Breast epithelium (tissue), 4 donors: ENCODE results near the gene LOXL3. TPM values are rescaled to one million over a fixed set of nuclear protein-coding genes. Genes with fewer than 3 reads are reported as not detected.
"Not testable (repeated sequence)": the region's sequence is repeated elsewhere in the genome, so short reads cannot be mapped to it uniquely, and the experiment has no call there.

Experiments used
- DNase-seq, 2 donors: peaks; one replicate each; pipeline ENCODE4 v3.0.0-alpha.2; 2019; ENCODE audit warnings: low spot score in 2 of 2
- H3K27ac ChIP-seq, 2 donors: fragments of 200-600 bp; sonication (generic) in 1 of 2; one replicate each; pipeline ENCODE4 v1.5.1; 2016 to 2019; ENCODE audit warnings: mild to moderate bottlenecking in 1 of 2
- H3K27me3 ChIP-seq, 2 donors: fragments of 200-600 bp; sonication (generic) in 1 of 2; one replicate each; pipeline versions ENCODE4 v1.5.1 to v1.6.0; 2017 to 2019; ENCODE audit warnings: control low read depth in 1 of 2, mild to moderate bottlenecking in 1 of 2
- H3K36me3 ChIP-seq: fragments of 200-600 bp; one replicate; pipeline ENCODE4 v1.5.1; 2019
- H3K4me1 ChIP-seq, 2 donors: fragments of 200-600 bp; sonication (generic); one replicate each; pipeline ENCODE4 v1.5.1; 2016 to 2019; ENCODE audit warnings: control low read depth in 1 of 2
- H3K4me3 ChIP-seq, 3 donors: fragments of 200-600 bp; sonication (generic); 1 replicate in 2 of 3; 2 replicates in 1 of 3; pipeline ENCODE4 v1.5.1; 2016 to 2019; ENCODE audit warnings: mild to moderate bottlenecking in 3 of 3, moderate library complexity in 2 of 3
- H3K9me3 ChIP-seq, 2 donors: fragments of 200-600 bp; sonication (generic) in 1 of 2; one replicate each; pipeline ENCODE4 v1.5.1; 2016 to 2019; ENCODE audit warnings: control low read depth in 1 of 2
- POLR2A ChIP-seq: fragments of 450-650 bp; IDR thresholded peaks from one replicate; pipeline ENCODE4 v1.6.1; 2016; ENCODE audit warnings: antibody characterized with exemption, mild to moderate bottlenecking, moderate library complexity
- POLR2AphosphoS5 ChIP-seq, 3 donors: sonication (generic); formaldehyde crosslinking; IDR thresholded peaks; one replicate each; pipeline ENCODE4 v1.6.1; 2017; ENCODE audit warnings: antibody characterized with exemption in 3 of 3
- intact Hi-C: fragments of 100-400 bp; cut with DNase I; formaldehyde crosslinking; loops from one replicate; pipeline ENCODE4 v1.15.1; 2023; ENCODE audit warnings: low total_unique reads
- total RNA-seq, 3 donors: library from RNA; depleted of rRNA; stranded (reverse); fragments of >200 nt; gene quantifications; one replicate each; pipeline ENCODE4 v1.1.0, GENCODE V29; 2016
- TF ChIP-seq, protein P1 (sequence below), 3 donors: fragments of 450-650 bp; IDR thresholded peaks; one replicate each; pipeline ENCODE4 v1.5.1; 2016 to 2017; ENCODE audit warnings: antibody characterized with exemption in 3 of 3, mild to moderate bottlenecking in 3 of 3, moderate library complexity in 3 of 3

The LOXL3 gene
- total RNA-seq, 3 donors from 2014 or later = 3.7 to 7.8 (median 6.6) TPM

GRCh38 chr2:74488643-74489481, 64.9 kb downstream of the LOXL3 start:
- no peaks in the 10 kb centered on the region for H3K9me3 ChIP-seq
- no peaks in the 10 kb centered on the region for H3K4me1 ChIP-seq
- intact Hi-C loops = no loop called here
- H3K27me3 ChIP-seq = no peaks in the 10 kb centered on the region
- H3K4me3 ChIP-seq = no peak overlapping the region
- TF ChIP-seq, protein P1, sequence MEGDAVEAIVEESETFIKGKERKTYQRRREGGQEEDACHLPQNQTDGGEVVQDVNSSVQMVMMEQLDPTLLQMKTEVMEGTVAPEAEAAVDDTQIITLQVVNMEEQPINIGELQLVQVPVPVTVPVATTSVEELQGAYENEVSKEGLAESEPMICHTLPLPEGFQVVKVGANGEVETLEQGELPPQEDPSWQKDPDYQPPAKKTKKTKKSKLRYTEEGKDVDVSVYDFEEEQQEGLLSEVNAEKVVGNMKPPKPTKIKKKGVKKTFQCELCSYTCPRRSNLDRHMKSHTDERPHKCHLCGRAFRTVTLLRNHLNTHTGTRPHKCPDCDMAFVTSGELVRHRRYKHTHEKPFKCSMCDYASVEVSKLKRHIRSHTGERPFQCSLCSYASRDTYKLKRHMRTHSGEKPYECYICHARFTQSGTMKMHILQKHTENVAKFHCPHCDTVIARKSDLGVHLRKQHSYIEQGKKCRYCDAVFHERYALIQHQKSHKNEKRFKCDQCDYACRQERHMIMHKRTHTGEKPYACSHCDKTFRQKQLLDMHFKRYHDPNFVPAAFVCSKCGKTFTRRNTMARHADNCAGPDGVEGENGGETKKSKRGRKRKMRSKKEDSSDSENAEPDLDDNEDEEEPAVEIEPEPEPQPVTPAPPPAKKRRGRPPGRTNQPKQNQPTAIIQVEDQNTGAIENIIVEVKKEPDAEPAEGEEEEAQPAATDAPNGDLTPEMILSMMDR (IDR thresholded peaks at IDR 0.05) = no peak
- TF ChIP-seq POLR2A (no peak), POLR2AphosphoS5 (IDR thresholded peaks at IDR 0.05) (no peak)
- no peak overlapping the region for H3K27ac ChIP-seq
- peaks cover 3% of the 10 kb centered on the region for H3K36me3 ChIP-seq
- DNase-seq = no peak

- H3K27me3 ChIP-seq = no peaks in the 10 kb centered on the region
- DNase-seq = no peak
- no peaks in the 10 kb centered on the region for H3K36me3 ChIP-seq
- intact Hi-C loops = no loop called here
- H3K4me1 ChIP-seq = peaks cover 7 to 8% of the 10 kb centered on the region in 2 donors
- no peak overlapping the region for H3K4me3 ChIP-seq
- TF ChIP-seq POLR2A = no peak
- H3K27ac ChIP-seq = no peak overlapping the region
- no peaks in the 10 kb centered on the region for H3K9me3 ChIP-seq
These were observed 67.6 kb downstream of the LOXL3 start for GRCh38 chr2:74486141-74486540.

DNA sequence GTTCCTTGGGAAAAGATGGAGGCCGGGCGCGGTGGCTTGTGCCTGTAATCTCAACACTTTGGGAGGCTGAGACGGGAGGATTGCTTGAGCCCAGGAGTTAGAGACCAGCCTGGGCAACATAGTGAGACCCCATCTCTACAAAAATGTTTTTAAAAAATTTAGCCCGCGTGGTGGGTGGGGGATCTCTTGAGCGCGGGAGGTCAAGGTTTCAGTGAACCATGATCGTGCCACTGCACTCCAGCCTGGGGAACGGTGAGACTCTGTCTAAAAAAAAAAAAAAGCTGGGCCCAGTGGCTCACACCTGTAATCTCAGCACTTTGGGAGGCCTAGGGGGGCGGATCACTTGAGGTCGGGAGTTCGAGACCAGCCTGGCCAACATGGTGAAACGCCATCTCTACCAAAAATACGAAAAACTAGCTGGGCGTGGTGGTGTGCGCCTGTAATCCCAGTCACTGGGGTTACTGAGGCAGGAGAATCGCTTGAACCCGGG, 70.0 kb downstream of the LOXL3 start:
- peak overlapping the region; percentile 71 to 99 (median 89) for H3K4me3 ChIP-seq
- DNase-seq, H3K36me3 ChIP-seq, H3K9me3 ChIP-seq, H3K27me3 ChIP-seq: not testable (repeated sequence)
- intact Hi-C loops = loop anchor here (5.0 kb wide), 1 partner anchor 99 kb away; no protein-coding TSS in a partner anchor
- H3K4me1 ChIP-seq = peaks cover 8 to 14% of the 10 kb centered on the region in 2 donors
- H3K27ac ChIP-seq = peak overlapping the region in 1 of 2 donors; percentile 90

DNA sequence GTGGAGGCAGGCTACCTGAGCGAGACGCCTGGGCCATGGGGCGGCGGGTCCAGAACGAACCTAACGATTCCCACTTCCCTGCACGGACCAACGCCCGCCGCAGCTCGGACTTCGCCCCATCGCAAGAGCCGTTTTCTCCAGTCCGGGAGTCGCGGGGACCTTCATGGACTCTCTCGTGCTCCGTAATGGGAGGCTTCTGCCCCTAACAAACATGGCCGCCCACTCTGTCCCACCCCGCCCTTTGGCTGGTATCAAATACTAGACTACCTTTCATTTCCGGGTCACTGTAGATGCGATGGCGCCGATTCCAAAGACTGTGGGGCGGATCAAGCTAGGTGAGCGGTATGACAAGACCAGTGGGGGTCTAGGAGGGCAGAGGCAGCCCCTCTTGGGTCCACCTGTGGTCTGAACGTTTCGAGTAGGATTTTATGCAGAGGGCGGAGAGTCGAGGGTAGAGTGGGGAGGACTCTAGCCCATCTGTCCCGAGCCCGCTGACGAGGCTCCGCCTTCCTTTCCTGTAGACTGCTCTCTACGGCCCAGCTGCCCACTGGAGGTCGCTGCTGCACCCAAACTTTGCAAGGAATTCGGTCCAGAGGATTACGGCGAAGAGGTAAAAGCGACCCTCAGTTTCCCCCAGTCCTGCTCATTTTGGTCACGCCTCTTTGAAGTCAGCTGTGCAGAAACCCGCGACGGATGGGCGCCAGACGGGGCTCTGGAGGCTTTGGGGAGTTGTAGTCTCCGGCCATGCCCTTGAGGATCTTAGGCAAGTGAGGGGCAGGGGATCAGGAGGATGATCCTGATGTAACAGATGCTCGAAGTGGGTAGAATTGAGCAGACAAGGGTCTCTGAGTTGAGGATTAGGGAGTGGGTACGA, 70.7 kb downstream of the LOXL3 start, which contains the start of the genes CCDC142 and TTC31:
TSS of gene CCDC142 (minus strand) at position 198 of the 874 bp plus-strand sequence. CDS start at position 37, 161 bp downstream.
TSS of gene TTC31 (plus strand) at position 281 of the 874 bp plus-strand sequence. CDS start at position 296, 15 bp downstream.
- Histone ChIP-seq H3K4me3 (peak within 1 kb of the TSS; percentile 71 to 99 (median 89)), H3K27me3 (no peaks in the 10 kb centered on the region), H3K36me3 (no peaks in the 10 kb centered on the region), H3K27ac (peak within 1 kb of the TSS; percentile 90 to 94), H3K9me3 (no peaks in the 10 kb centered on the region), H3K4me1 (peaks cover 8 to 14% of the 10 kb centered on the region in 2 donors)
- DNase-seq = peak; percentile 96 to 98
- intact Hi-C loops = loop anchor here (5.0 kb wide), 1 partner anchor 99 kb away; no protein-coding TSS in a partner anchor
- TF ChIP-seq POLR2AphosphoS5 (IDR thresholded peaks at IDR 0.05) = peak; percentile 86 to 88 (median 88)
- no peak for TF ChIP-seq POLR2A
- TF ChIP-seq, protein P1 (IDR thresholded peaks at IDR 0.05) = peak; percentile 81 to 91 (median 84)

Other genes with a start within 250 kb of the LOXL3 start
- gene SLC4A5, start 210.5 kb downstream of the LOXL3 start, total RNA-seq = 1 to 10 TPM; 2.1 to 9.2 (median 6.2) TPM
- gene DCTN1, start 173.6 kb downstream of the LOXL3 start, total RNA-seq = 100 to 1,000 TPM in 2 of 3 donors, 10 to 100 TPM in 1; 92.2 to 125 (median 103) TPM
- gene C2orf81, start 132.3 kb downstream of the LOXL3 start, total RNA-seq = 1 to 10 TPM in 2 of 3 donors, under 1 TPM in 1; 0.64 to 1.6 (median 1.3) TPM
- 10 to 100 TPM in 1 of 3 donors, 1 to 10 TPM in 2; 6.7 to 13.1 (median 9.4) TPM for gene WDR54, start 132.2 kb downstream of the LOXL3 start, total RNA-seq
- gene RTKN, start 112.0 kb downstream of the LOXL3 start, total RNA-seq = 10 to 100 TPM in 2 of 3 donors, 1 to 10 TPM in 1; 9.3 to 49.9 (median 36.7) TPM
- 10 to 100 TPM; 12.6 to 26.2 (median 24.4) TPM for gene INO80B, start 98.9 kb downstream of the LOXL3 start, total RNA-seq
- 10 to 100 TPM; 58.0 to 70.0 (median 61.9) TPM for gene WBP1, start 95.5 kb downstream of the LOXL3 start, total RNA-seq
- 10 to 100 TPM; 24.0 to 47.3 (median 44.6) TPM for gene MOGS, start 88.6 kb downstream of the LOXL3 start, total RNA-seq
- gene MRPL53, start 81.3 kb downstream of the LOXL3 start, total RNA-seq = 10 to 100 TPM; 17.9 to 49.0 (median 48.2) TPM
- gene CCDC142, start 70.9 kb downstream of the LOXL3 start, total RNA-seq = 10 to 100 TPM; 10.6 to 38.0 (median 27.1) TPM
- 10 to 100 TPM; 21.6 to 32.0 (median 27.8) TPM for gene TTC31, start 70.9 kb downstream of the LOXL3 start, total RNA-seq
- gene LBX2, start 54.3 kb downstream of the LOXL3 start, total RNA-seq = 1 to 10 TPM in 2 of 3 donors, under 1 TPM in 1; 0.29 to 4.6 (median 1.3) TPM
- 10 to 100 TPM; 18.3 to 20.3 (median 19.8) TPM for gene PCGF1, start 46.2 kb downstream of the LOXL3 start, total RNA-seq
- gene TLX2, start 39.5 kb downstream of the LOXL3 start, total RNA-seq = not detected
- under 1 TPM in 1 of 3 donors, not detected in 2; 0.66 TPM for gene DQX1, start 27.7 kb downstream of the LOXL3 start, total RNA-seq
- gene AUP1, start 24.2 kb downstream of the LOXL3 start, total RNA-seq = 100 to 1,000 TPM; 108 to 130 (median 128) TPM
- gene HTRA2, start 24.0 kb downstream of the LOXL3 start, total RNA-seq = 10 to 100 TPM; 32.1 to 34.5 (median 32.5) TPM
- gene DOK1, start 778 bp upstream of the LOXL3 start, total RNA-seq = 10 to 100 TPM; 11.0 to 33.3 (median 13.1) TPM
- gene M1AP, start 94.4 kb upstream of the LOXL3 start, total RNA-seq = 1 to 10 TPM in 1 of 3 donors, under 1 TPM in 2; 0.29 to 3.4 (median 0.66) TPM
- gene SEMA4F, start 100.3 kb upstream of the LOXL3 start, total RNA-seq = 1 to 10 TPM; 4.6 to 8.8 (median 8.5) TPM